HEK293 (cell line): ENCODE data around the gene TMEM238L.

Experiments
- CTCF ChIP-seq: fragments of 450-650 bp; formaldehyde crosslinking; IDR thresholded peaks from 2 replicates; pipeline ENCODE4 v1.5.1; 2016; ENCODE audit warnings: missing biosample characterization, missing genetic modification characterization
- TCF7L2 ChIP-seq: IDR thresholded peaks from 2 replicates; pipeline ENCODE4 v1.6.1; 2011; ENCODE audit warnings: low read depth, mild to moderate bottlenecking, inconsistent platforms, low read length, moderate library complexity, borderline replicate concordance
- ZNF239 ChIP-seq: fragments of 450-650 bp; formaldehyde crosslinking; IDR thresholded peaks from 2 replicates; pipeline ENCODE4 v1.5.1; 2016; ENCODE audit warnings: missing biosample characterization, missing genetic modification characterization
- ZNF837 ChIP-seq: fragments of 450-650 bp; formaldehyde crosslinking; IDR thresholded peaks from 2 replicates; pipeline ENCODE4 v1.5.1; 2016; ENCODE audit warnings: missing biosample characterization, missing genetic modification characterization
- TF ChIP-seq, protein P1 (sequence below): fragments of 450-650 bp; formaldehyde crosslinking; IDR thresholded peaks from 2 replicates; pipeline ENCODE4 v1.5.1; 2016; ENCODE audit warnings: missing biosample characterization, missing genetic modification characterization

GRCh38 chr17:10797476-10798328 is 6.2 kb downstream of the TMEM238L start:
- TF ChIP-seq ZNF239 (tag by site-specific recombination) (no peak), CTCF (tag by site-specific recombination) (no peak), ZNF837 (tag by site-specific recombination) (no peak), TCF7L2 (no peak)
- TF ChIP-seq, protein P1, sequence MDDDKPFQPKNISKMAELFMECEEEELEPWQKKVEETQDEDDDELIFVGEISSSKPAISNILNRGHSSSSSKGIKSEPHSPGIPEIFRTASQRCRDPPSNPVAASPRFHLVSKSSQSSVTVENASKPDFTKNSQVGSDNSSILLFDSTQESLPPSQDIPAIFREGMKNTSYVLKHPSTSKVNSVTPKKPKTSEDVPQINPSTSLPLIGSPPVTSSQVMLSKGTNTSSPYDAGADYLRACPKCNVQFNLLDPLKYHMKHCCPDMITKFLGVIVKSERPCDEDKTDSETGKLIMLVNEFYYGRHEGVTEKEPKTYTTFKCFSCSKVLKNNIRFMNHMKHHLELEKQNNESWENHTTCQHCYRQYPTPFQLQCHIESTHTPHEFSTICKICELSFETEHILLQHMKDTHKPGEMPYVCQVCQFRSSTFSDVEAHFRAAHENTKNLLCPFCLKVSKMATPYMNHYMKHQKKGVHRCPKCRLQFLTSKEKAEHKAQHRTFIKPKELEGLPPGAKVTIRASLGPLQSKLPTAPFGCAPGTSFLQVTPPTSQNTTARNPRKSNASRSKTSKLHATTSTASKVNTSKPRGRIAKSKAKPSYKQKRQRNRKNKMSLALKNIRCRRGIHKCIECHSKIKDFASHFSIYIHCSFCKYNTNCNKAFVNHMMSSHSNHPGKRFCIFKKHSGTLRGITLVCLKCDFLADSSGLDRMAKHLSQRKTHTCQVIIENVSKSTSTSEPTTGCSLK (tag by site-specific recombination): no peak
